ENCODE data around the gene IQGAP3.
"Not testable (repeated sequence)": the region's sequence is repeated elsewhere in the genome, so short reads cannot be mapped to it uniquely, and the experiment has no call there.

IQGAP3 gene

GRCh38 chr1:156556354-156556753, 16.0 kb downstream of the IQGAP3 start:
- no peak for TF ChIP-seq CTCF (conservative IDR thresholded peaks at IDR 0.05; ENCODE audit: low read depth, low read length)
- DNase-seq (ENCODE audit: low read depth) = no peak
- H3K4me3 ChIP-seq (ENCODE audit: low read length) = no peak overlapping the region

DNA sequence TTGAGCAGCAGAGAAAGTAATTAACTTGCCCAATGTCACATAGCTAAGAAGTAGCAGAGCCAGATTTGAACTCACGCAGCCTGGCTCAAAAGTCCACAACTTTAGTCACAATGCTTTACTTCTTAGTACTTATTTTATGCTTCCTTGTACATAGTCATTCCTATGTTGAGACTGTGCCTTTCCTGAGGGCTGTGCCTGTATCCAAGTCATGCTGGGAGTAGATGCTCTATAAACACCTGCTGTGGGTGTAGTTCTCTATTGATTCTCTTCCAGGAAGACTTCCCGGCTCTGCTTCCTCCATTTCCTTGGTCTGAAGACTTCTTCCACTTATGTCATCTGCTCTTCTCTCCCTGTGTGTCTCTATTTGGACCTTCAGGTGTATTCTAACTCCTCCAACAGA, 16.6 kb downstream of the IQGAP3 start:
- no peak for TF ChIP-seq CTCF (conservative IDR thresholded peaks at IDR 0.05; ENCODE audit: low read depth, low read length)
- no peak for DNase-seq (ENCODE audit: low read depth)
- no peak overlapping the region for H3K4me3 ChIP-seq (ENCODE audit: low read length)

DNA sequence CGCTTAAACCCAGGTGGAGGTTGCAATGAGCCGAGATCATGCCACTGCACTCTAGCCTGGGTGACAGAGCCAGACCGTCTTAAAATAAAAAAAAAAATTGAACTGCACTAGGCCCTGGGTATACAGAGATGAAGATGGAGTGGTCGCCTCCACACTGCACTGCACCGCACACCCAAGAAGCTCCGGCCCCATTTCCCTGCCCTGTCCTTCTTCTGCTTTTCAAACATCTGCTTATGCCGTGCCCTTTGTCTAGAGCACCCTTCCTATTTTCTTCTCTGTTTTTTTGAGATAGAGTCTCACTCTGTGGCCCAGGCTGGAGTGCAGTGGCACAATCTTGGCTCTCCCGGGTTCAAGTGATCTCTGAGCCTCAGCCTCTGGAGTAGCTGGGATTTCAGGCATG, 17.4 kb downstream of the IQGAP3 start:
- no peak overlapping the region for H3K4me3 ChIP-seq (ENCODE audit: low read length)
- no peak for DNase-seq (ENCODE audit: low read depth)
- no peak for TF ChIP-seq CTCF (conservative IDR thresholded peaks at IDR 0.05; ENCODE audit: low read depth, low read length)

DNA sequence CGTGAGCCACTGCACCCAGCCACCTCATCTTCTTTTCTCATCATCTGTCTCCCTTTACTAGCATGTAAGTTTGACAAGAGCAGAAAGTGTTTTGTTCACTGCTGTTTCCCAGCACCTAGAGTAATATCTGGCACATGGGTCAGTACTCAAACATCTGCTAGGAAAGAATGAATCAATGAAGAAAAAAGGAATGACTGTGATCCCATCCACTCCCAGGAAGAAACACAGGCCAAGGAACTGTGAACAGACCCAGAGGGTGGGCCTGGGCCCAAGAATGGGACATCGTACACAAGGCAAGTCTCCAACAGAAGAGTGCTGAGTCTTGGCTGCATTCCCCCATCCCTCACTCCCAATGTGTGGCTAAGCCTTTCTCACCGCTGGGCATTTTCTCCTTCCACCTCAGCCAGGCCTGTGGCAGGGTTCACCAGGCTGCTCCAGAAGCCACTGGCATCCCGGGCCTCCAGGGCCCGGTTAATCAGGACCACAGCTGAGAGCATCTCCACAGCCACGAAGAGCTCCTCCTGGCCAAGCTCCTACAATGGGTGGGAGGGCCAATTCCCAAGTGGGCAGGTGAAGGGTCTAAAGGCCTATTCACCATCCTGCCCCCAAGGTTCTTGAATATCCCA, 18.4 kb downstream of the IQGAP3 start:
- TF ChIP-seq CTCF (conservative IDR thresholded peaks at IDR 0.05; ENCODE audit: low read depth, low read length) = no peak
- no peak for DNase-seq (ENCODE audit: low read depth)
- H3K4me3 ChIP-seq (ENCODE audit: low read length) = no peak overlapping the region

DNA sequence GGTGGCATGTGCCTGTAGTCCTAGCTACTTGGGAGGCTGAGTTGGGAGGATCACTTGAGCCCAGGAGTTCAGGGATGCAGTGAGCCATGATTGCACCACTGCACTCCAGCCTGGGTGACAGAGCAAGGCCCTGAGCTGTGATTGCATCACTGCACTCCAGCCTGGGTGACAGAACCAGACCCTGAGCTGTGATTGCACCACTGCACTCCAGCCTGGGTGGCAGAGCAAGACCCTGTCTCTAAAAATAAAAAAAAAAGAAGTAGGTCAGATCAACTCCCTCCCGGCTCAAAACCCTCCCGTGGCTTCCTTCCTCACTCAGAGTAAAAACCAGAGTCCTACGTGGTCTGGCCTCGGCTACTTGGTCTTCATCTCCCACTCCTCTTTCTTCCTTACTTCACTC, 19.4 kb downstream of the IQGAP3 start:
- not testable (repeated sequence) for H3K4me3 ChIP-seq (ENCODE audit: low read length); DNase-seq (ENCODE audit: low read depth)

DNA sequence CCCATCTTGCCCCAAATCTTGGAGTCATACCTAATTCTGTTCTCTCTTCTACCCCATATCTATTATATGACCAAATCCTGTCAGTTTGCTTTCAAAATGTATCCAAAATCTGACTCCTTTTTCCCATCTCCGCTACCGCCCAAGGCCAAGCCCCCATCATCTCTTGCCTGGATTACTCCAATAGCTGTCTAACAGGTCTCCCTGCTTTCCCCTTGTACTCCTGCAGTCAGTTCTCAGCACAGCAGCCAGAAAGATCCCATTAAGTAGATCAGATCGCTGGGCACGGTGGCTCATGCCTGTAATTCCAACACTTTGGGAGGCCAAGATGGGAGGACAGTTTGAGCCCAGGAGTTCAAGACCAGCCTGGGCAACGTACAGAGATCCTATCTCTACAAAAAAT, 19.8 kb downstream of the IQGAP3 start:
- no peak overlapping the region for H3K4me3 ChIP-seq (ENCODE audit: low read length)
- TF ChIP-seq CTCF (conservative IDR thresholded peaks at IDR 0.05; ENCODE audit: low read depth, low read length) = no peak
- DNase-seq (ENCODE audit: low read depth) = no peak

- TF ChIP-seq CTCF (conservative IDR thresholded peaks at IDR 0.05; ENCODE audit: low read depth, low read length) = no peak
- no peak for DNase-seq (ENCODE audit: low read depth)
- H3K4me3 ChIP-seq (ENCODE audit: low read length) = no peak overlapping the region
Measured at GRCh38 chr1:156551869-156552268, 20.5 kb downstream of the IQGAP3 start.
